Neuronal stem cell (in vitro differentiated cells): Measurements from ENCODE around the gene CCSER2.

Experiments used
- DNase-seq: peaks from one replicate; pipeline ENCODE4 v3.0.0-alpha.2; 2013; ENCODE audit warnings: low spot score
- H2AFZ ChIP-seq: one replicate; pipeline ENCODE4 v1.6.1; 2013; ENCODE audit warnings: mild to moderate bottlenecking, low read length, inconsistent platforms
- H2AK5ac ChIP-seq: 2 replicates; pipeline ENCODE4 v1.6.1; 2013; ENCODE audit warnings: low read depth, mild to moderate bottlenecking, inconsistent platforms, low read length, moderate library complexity, mixed read lengths
- H2BK120ac ChIP-seq: 2 replicates; pipeline ENCODE4 v1.6.1; 2013; ENCODE audit warnings: low read depth, mild to moderate bottlenecking, inconsistent platforms, low read length, moderate library complexity, mixed read lengths
- H2BK12ac ChIP-seq: one replicate; pipeline ENCODE4 v1.6.1; 2013; ENCODE audit warnings: low read length, inconsistent platforms
- H2BK15ac ChIP-seq: 2 replicates; pipeline ENCODE4 v1.6.1; 2013; ENCODE audit warnings: mild to moderate bottlenecking, low read length, inconsistent platforms, mixed read lengths
- H2BK5ac ChIP-seq: one replicate; pipeline ENCODE4 v1.6.1; 2013; ENCODE audit warnings: inconsistent platforms, mild to moderate bottlenecking, low read length, moderate library complexity
- H3K14ac ChIP-seq: one replicate; pipeline ENCODE4 v1.6.1; 2013; ENCODE audit warnings: low read length, inconsistent platforms
- H3K18ac ChIP-seq: 2 replicates; pipeline ENCODE4 v1.6.1; 2013; ENCODE audit warnings: low read length, inconsistent platforms
- H3K23ac ChIP-seq: 2 replicates; pipeline ENCODE4 v1.6.1; 2013; ENCODE audit warnings: low read depth, mild to moderate bottlenecking, mixed read lengths, low read length, inconsistent platforms; ENCODE audit not compliant: poor library complexity
- H3K27ac ChIP-seq: replicated peaks from 3 replicates; pipeline ENCODE4 v1.5.1; 2013; ENCODE audit warnings: low read length, inconsistent platforms
- H3K27me3 ChIP-seq, 3 experiments: 2 replicates each; pipeline ENCODE4 v1.6.1; 2013; ENCODE audit warnings: low read length in 3 of 3, mild to moderate bottlenecking in 2 of 3, inconsistent platforms in 1 of 3, low read depth in 1 of 3, mixed read lengths in 1 of 3, moderate library complexity in 1 of 3; ENCODE audit not compliant: control insufficient read depth in 3 of 3, insufficient read depth in 3 of 3
- H3K36me3 ChIP-seq, 2 donors: replicated peaks in 1 of 2; 2 replicates each; pipeline ENCODE4 v1.6.1; 2013; ENCODE audit warnings: low read length in 2 of 2; ENCODE audit not compliant: control insufficient read depth in 2 of 2, insufficient read depth in 2 of 2
- H3K4ac ChIP-seq: 2 replicates; pipeline ENCODE4 v1.6.1; 2013; ENCODE audit warnings: inconsistent platforms, mild to moderate bottlenecking, low read length, moderate library complexity
- H3K4me1 ChIP-seq, 2 donors: 1 replicate in 1 of 2; 2 replicates in 1 of 2; pipeline ENCODE4 v1.6.1; 2013; ENCODE audit warnings: low read length in 2 of 2, low read depth in 1 of 2; ENCODE audit not compliant: control insufficient read depth in 2 of 2, insufficient read depth in 1 of 2
- H3K4me2 ChIP-seq: one replicate; pipeline ENCODE4 v1.6.1; 2013; ENCODE audit warnings: mild to moderate bottlenecking, low read length, inconsistent platforms; ENCODE audit not compliant: insufficient read depth, poor library complexity, severe bottlenecking
- H3K4me3 ChIP-seq, 2 donors: 2 replicates each; pipeline ENCODE4 v1.5.1; 2013; ENCODE audit warnings: low read length in 2 of 2, mild to moderate bottlenecking in 2 of 2, inconsistent platforms in 1 of 2, moderate library complexity in 1 of 2
- H3K79me1 ChIP-seq: one replicate; pipeline ENCODE4 v1.6.1; 2013; ENCODE audit warnings: low read depth, mild to moderate bottlenecking, inconsistent platforms, low read length, moderate library complexity
- H3K9ac ChIP-seq: one replicate; pipeline ENCODE4 v1.6.1; 2013; ENCODE audit warnings: mild to moderate bottlenecking, low read depth, low read length, inconsistent platforms; ENCODE audit not compliant: poor library complexity
- H3K9me3 ChIP-seq, 2 donors: replicated peaks in 1 of 2; 2 replicates each; pipeline versions ENCODE3 to v1.6.1; 2013; ENCODE audit warnings: low read length in 2 of 2, mild to moderate bottlenecking in 2 of 2, inconsistent platforms in 1 of 2, low read depth in 1 of 2, mixed read lengths in 1 of 2, moderate library complexity in 1 of 2; ENCODE audit not compliant: control insufficient read depth in 2 of 2, insufficient read depth in 1 of 2
- H4K8ac ChIP-seq: one replicate; pipeline ENCODE4 v1.6.1; 2013; ENCODE audit warnings: low read depth, mild to moderate bottlenecking, inconsistent platforms, low read length, moderate library complexity
- H4K91ac ChIP-seq: one replicate; pipeline ENCODE4 v1.6.1; 2013; ENCODE audit warnings: low read length, low read depth, mild to moderate bottlenecking, inconsistent platforms; ENCODE audit not compliant: poor library complexity
- WGBS, 2 donors: extraction: QIAGEN DNeasy Blood & Tissue Kit; methylation state at CpG; one replicate each; pipeline ENCODE4 v1.1.7; 2013; ENCODE audit warnings: missing lambda C conversion rate in 2 of 2, mixed read lengths in 1 of 2; ENCODE audit not compliant: insufficient read length in 2 of 2, insufficient replicate concordance in 1 of 2; ENCODE audit errors: extremely low coverage in 2 of 2; 5-methylcytosine and 5-hydroxymethylcytosine counted together

CCSER2 gene

GRCh38 chr10:84288151-84288550, 40.2 kb upstream of the CCSER2 start:
- WGBS, 2 donors = no CpG with 5 or more reads among the region's 1 CpG
- no peaks in the 10 kb centered on the region for H3K36me3 ChIP-seq

DNA sequence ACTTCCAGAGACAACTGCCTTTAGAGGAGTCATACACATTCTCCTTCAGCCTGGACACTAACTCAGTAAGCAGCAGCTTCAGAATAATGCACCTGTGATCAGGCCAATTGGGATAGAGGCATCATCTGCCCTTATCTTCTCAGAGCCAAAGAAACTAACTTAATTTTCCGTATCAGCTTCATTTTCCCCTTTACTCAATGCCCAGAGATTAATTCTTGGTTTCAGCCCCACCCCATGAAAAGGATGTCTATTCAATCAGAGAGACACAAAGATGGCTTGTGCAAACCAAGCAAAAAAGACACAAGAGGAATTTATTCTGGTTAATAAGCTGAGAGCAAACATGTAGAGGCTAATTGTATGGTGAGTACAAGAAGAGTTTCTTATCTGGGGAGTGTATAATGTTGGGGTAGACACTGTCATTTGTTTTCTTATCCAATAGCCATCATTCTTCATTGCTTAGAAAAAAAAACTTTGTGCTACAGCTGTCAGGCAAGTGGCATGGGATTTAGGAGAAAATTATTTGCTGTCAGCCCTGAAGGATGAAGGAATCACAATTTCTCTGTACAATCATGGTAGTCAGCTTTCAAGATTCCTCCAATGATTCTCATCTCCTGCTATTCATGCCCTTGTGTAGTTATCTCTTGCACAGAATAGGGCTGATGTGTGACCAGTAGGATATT, 38.7 kb upstream of the CCSER2 start:
- no CpG with 5 or more reads among the region's 1 CpG for WGBS, 2 donors
- H4K8ac ChIP-seq = no peak overlapping the region

More at GRCh38 chr10:84288151-84288550, 40.2 kb upstream of the CCSER2 start:
- no peak overlapping the region for H3K14ac ChIP-seq
- H3K23ac ChIP-seq = no peak overlapping the region
- no peaks in the 10 kb centered on the region for H3K9me3 ChIP-seq
- no peaks in the 10 kb centered on the region for H3K79me1 ChIP-seq
- H3K4me1 ChIP-seq = no peaks in the 10 kb centered on the region
- H2BK15ac ChIP-seq = no peak overlapping the region
- no peaks in the 10 kb centered on the region for H3K27me3 ChIP-seq
- H4K8ac ChIP-seq = no peak overlapping the region
- no peak overlapping the region for H2BK5ac ChIP-seq
- H2AFZ ChIP-seq = no peak overlapping the region
- H2BK120ac ChIP-seq = no peak overlapping the region
- DNase-seq = no peak
- no peak overlapping the region for H3K4me3 ChIP-seq
- H3K4me2 ChIP-seq = no peak overlapping the region
- H3K4ac ChIP-seq = no peak overlapping the region
- H3K27ac ChIP-seq = no peak overlapping the region
- no peak overlapping the region for H2BK12ac ChIP-seq
- H4K91ac ChIP-seq = no peak overlapping the region
- H3K9ac ChIP-seq = no peak overlapping the region
- H3K18ac ChIP-seq = no peak overlapping the region
- H2AK5ac ChIP-seq = no peak overlapping the region

GRCh38 chr10:84290235-84290634, 38.2 kb upstream of the CCSER2 start:
- no CpG with 5 or more reads among the region's 3 CpGs for WGBS, 2 donors
- Histone ChIP-seq H3K4me3 (no peak overlapping the region), H3K27me3 (no peaks in the 10 kb centered on the region)

More for the DNA sequence above, 38.7 kb upstream of the CCSER2 start:
- no peak overlapping the region for H3K4ac ChIP-seq
- H3K79me1 ChIP-seq = no peaks in the 10 kb centered on the region
- no peak overlapping the region for H3K4me3 ChIP-seq
- H3K4me1 ChIP-seq = no peaks in the 10 kb centered on the region
- no peak overlapping the region for H3K27ac ChIP-seq
- no peak overlapping the region for H2BK5ac ChIP-seq
- no peak for DNase-seq
- no peak overlapping the region for H2BK15ac ChIP-seq
- no peak overlapping the region for H4K91ac ChIP-seq
- H3K9me3 ChIP-seq = no peaks in the 10 kb centered on the region
- H3K18ac ChIP-seq = no peak overlapping the region
- no peaks in the 10 kb centered on the region for H3K27me3 ChIP-seq
- H3K23ac ChIP-seq = no peak overlapping the region
- no peak overlapping the region for H2AFZ ChIP-seq
- H2BK120ac ChIP-seq = no peak overlapping the region
- no peak overlapping the region for H3K4me2 ChIP-seq
- H3K9ac ChIP-seq = no peak overlapping the region
- no peak overlapping the region for H2BK12ac ChIP-seq
- no peak overlapping the region for H3K14ac ChIP-seq
- no peak overlapping the region for H2AK5ac ChIP-seq
- H3K36me3 ChIP-seq = no peaks in the 10 kb centered on the region

DNA sequence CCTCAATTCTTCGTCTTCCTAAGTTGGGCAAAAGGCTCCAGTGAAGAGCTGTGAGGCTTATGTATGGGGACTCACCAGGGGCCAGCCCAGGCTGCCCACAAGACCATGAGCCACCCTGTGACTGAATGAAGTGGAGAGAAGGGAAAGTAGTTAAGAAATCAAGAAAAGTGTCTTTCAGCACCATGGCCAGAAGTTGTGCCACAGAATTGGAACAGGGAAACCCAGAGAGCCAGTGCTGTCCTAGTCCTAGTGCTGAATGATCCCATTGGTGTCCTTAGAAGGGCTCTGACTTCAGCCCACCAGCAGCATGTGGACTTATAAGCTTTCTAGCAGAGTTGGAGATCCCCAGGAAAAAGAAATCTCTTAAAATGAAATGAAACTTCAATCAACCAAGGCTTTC, 37.0 kb upstream of the CCSER2 start:
- no CpG with 5 or more reads among the region's 1 CpG for WGBS, 2 donors
- H3K23ac ChIP-seq = no peak overlapping the region
- no peak overlapping the region for H3K14ac ChIP-seq
- H3K4me1 ChIP-seq = peaks cover 0 to 2% of the 10 kb centered on the region in 2 donors
- H2BK15ac ChIP-seq = no peak overlapping the region
- no peak overlapping the region for H3K4me3 ChIP-seq
- no peaks in the 10 kb centered on the region for H3K36me3 ChIP-seq
- H3K18ac ChIP-seq = no peak overlapping the region
- H2AFZ ChIP-seq = no peak overlapping the region
- H3K27me3 ChIP-seq = no peaks in the 10 kb centered on the region
- H4K91ac ChIP-seq = no peak overlapping the region
- H2AK5ac ChIP-seq = no peak overlapping the region
- H3K9ac ChIP-seq = no peak overlapping the region
- no peaks in the 10 kb centered on the region for H3K9me3 ChIP-seq
- H2BK120ac ChIP-seq = no peak overlapping the region
- H3K79me1 ChIP-seq = no peaks in the 10 kb centered on the region
- H4K8ac ChIP-seq = no peak overlapping the region
- H3K27ac ChIP-seq = no peak overlapping the region
- no peak overlapping the region for H3K4me2 ChIP-seq
- no peak overlapping the region for H2BK12ac ChIP-seq
- H3K4ac ChIP-seq = no peak overlapping the region
- peak; percentile 54 for DNase-seq
- H2BK5ac ChIP-seq = no peak overlapping the region

More at GRCh38 chr10:84290235-84290634, 38.2 kb upstream of the CCSER2 start:
- no peak overlapping the region for H3K18ac ChIP-seq
- H2BK120ac ChIP-seq = no peak overlapping the region
- no peaks in the 10 kb centered on the region for H3K9me3 ChIP-seq
- no peaks in the 10 kb centered on the region for H3K4me1 ChIP-seq
- H2BK15ac ChIP-seq = no peak overlapping the region
- no peaks in the 10 kb centered on the region for H3K79me1 ChIP-seq
- no peak overlapping the region for H3K23ac ChIP-seq
- no peak for DNase-seq
- no peak overlapping the region for H2AK5ac ChIP-seq
- H3K9ac ChIP-seq = no peak overlapping the region
- no peaks in the 10 kb centered on the region for H3K36me3 ChIP-seq
- H2BK5ac ChIP-seq = no peak overlapping the region
- H3K27ac ChIP-seq = no peak overlapping the region
- no peak overlapping the region for H3K4ac ChIP-seq
- no peak overlapping the region for H4K91ac ChIP-seq
- no peak overlapping the region for H2BK12ac ChIP-seq
- H3K4me2 ChIP-seq = no peak overlapping the region
- no peak overlapping the region for H2AFZ ChIP-seq
- H3K14ac ChIP-seq = no peak overlapping the region
- H4K8ac ChIP-seq = no peak overlapping the region
